PC-9 (cell line): Measurements from ENCODE around the gene ENPP6. TPM values are rescaled to one million over a fixed set of nuclear protein-coding genes. Genes with fewer than 3 reads are reported as not detected.
A peak's percentile ranks its signal among the peaks of the same experiment; 100 is the strongest.

Source experiments
- BruUV-seq: library from RNA; stranded (reverse); fragments of 400-500 nt; replicated peaks from 2 replicates; lab custom pipeline; 2021; lab: Mats Ljungman, UMichigan
- CTCF ChIA-PET: fragments of 300-600 bp; sonication (Branson Sonifier 250); formaldehyde crosslinking; loops from one replicate; lab custom pipeline; 2022; ENCODE audit warnings: antibody characterized with exemption; lab: Charles Lee
- POLR2A ChIA-PET: fragments of 300-600 bp; sonication (Branson Sonifier 250); formaldehyde crosslinking; loops from one replicate; lab custom pipeline; 2022; ENCODE audit warnings: antibody characterized with exemption; ENCODE audit not compliant: unreplicated experiment; lab: Charles Lee
- DNase-seq, 2 experiments: peaks; one replicate each; pipeline versions ENCODE4 v3.0.0 to v3.0.0-alpha.2; 2015 to 2022; ENCODE audit warnings: mixed read lengths in 1 of 2
- H2AFZ ChIP-seq: fragments of 200-600 bp; sonication (generic); 2 replicates; pipeline ENCODE4 v1.8.1; 2017; ENCODE audit warnings: antibody characterized with exemption
- H3F3A ChIP-seq: fragments of 200-600 bp; sonication (generic); 2 replicates; pipeline ENCODE4 v1.8.1; 2017; ENCODE audit warnings: antibody characterized with exemption, mild to moderate bottlenecking, low read depth; ENCODE audit not compliant: insufficient read depth
- H3K27ac ChIP-seq: fragments of 200-600 bp; sonication (generic); 2 replicates; pipeline ENCODE4 v1.6.1; 2016; ENCODE audit warnings: mixed run types
- H3K27me3 ChIP-seq: fragments of 200-600 bp; sonication (generic); 2 replicates; pipeline ENCODE4 v1.6.1; 2016; ENCODE audit warnings: low read depth, mixed run types; ENCODE audit not compliant: insufficient read depth
- H3K36me3 ChIP-seq: fragments of 200-600 bp; sonication (generic); 2 replicates; pipeline ENCODE4 v1.6.1; 2016; ENCODE audit warnings: low read depth, mixed run types
- H3K4me1 ChIP-seq: fragments of 200-600 bp; sonication (generic); replicated peaks from 2 replicates; pipeline ENCODE4 v1.6.1; 2016; ENCODE audit warnings: mixed run types; ENCODE audit not compliant: insufficient read depth
- H3K4me2 ChIP-seq: fragments of 200-600 bp; sonication (generic); 2 replicates; pipeline ENCODE4 v1.6.1; 2017; ENCODE audit warnings: mixed run types
- H3K4me3 ChIP-seq: fragments of 200-600 bp; sonication (generic); 2 replicates; pipeline ENCODE4 v1.6.1; 2016; ENCODE audit warnings: mixed run types
- H3K79me2 ChIP-seq: fragments of 200-600 bp; sonication (generic); 2 replicates; pipeline ENCODE4 v1.6.1; 2017; ENCODE audit warnings: low read depth, mixed run types
- H3K9me2 ChIP-seq: fragments of 200-600 bp; sonication (generic); 2 replicates; pipeline ENCODE4 v1.8.1; 2017; ENCODE audit warnings: mild to moderate bottlenecking; ENCODE audit not compliant: insufficient read depth
- H3K9me3 ChIP-seq: fragments of 200-600 bp; sonication (generic); 2 replicates; pipeline ENCODE4 v1.8.1; 2016; ENCODE audit warnings: low read depth; ENCODE audit not compliant: insufficient read depth
- H4K20me1 ChIP-seq: fragments of 200-600 bp; sonication (generic); 2 replicates; pipeline ENCODE4 v1.8.1; 2017; ENCODE audit not compliant: insufficient read depth
- EZH2 ChIP-seq: fragments of 200-600 bp; sonication (generic); IDR thresholded peaks from 2 replicates; pipeline ENCODE4 v1.8.0; 2017; ENCODE audit warnings: antibody characterized with exemption, low read depth
- intact Hi-C: fragments of 100-400 bp; cut with micrococcal nuclease; formaldehyde crosslinking; loops from one replicate; pipeline ENCODE4 v1.10.0; 2022; ENCODE audit not compliant: unreplicated experiment
- total RNA-seq: library from RNA; stranded (reverse); gene quantifications from 2 replicates; pipeline ENCODE4 v1.2.3, GENCODE V29; 2021
- TF ChIP-seq, protein P1 (sequence below): fragments of 200-600 bp; sonication (generic); conservative IDR thresholded peaks from 2 replicates; pipeline ENCODE4 v1.6.1; 2017; ENCODE audit warnings: mixed run types, antibody characterized with exemption, mild to moderate bottlenecking, moderate library complexity

Gene ENPP6
- total RNA-seq, 1 experiment from 2014 or later: not detected

GRCh38 chr4:184174571-184175488 lies 42.8 kb downstream of the ENPP6 start:
- ChIA-PET POLR2A (no interaction called here), CTCF (no interaction called here)
- Histone ChIP-seq H2AFZ (no peak overlapping the region), H3K9me2 (no peaks in the 10 kb centered on the region), H3K79me2 (no peaks in the 10 kb centered on the region), H3K27me3 (no peaks in the 10 kb centered on the region), H4K20me1 (no peaks in the 10 kb centered on the region), H3F3A (no peaks in the 10 kb centered on the region), H3K4me2 (no peak overlapping the region), H3K9me3 (no peaks in the 10 kb centered on the region), H3K36me3 (no peaks in the 10 kb centered on the region), H3K27ac (no peak overlapping the region), H3K4me3 (no peak overlapping the region), H3K4me1 (no peaks in the 10 kb centered on the region)
- TF ChIP-seq EZH2: no peak
- TF ChIP-seq, protein P1, sequence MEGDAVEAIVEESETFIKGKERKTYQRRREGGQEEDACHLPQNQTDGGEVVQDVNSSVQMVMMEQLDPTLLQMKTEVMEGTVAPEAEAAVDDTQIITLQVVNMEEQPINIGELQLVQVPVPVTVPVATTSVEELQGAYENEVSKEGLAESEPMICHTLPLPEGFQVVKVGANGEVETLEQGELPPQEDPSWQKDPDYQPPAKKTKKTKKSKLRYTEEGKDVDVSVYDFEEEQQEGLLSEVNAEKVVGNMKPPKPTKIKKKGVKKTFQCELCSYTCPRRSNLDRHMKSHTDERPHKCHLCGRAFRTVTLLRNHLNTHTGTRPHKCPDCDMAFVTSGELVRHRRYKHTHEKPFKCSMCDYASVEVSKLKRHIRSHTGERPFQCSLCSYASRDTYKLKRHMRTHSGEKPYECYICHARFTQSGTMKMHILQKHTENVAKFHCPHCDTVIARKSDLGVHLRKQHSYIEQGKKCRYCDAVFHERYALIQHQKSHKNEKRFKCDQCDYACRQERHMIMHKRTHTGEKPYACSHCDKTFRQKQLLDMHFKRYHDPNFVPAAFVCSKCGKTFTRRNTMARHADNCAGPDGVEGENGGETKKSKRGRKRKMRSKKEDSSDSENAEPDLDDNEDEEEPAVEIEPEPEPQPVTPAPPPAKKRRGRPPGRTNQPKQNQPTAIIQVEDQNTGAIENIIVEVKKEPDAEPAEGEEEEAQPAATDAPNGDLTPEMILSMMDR: no peak
- BruUV-seq: no TSS peak
- no peak for DNase-seq
- intact Hi-C loops: no loop called here

- TF ChIP-seq, protein P1: no peak
- no peak for TF ChIP-seq EZH2
- peak; percentile 42 to 44 for DNase-seq
- Histone ChIP-seq H3F3A (no peaks in the 10 kb centered on the region), H3K79me2 (no peaks in the 10 kb centered on the region), H3K4me1 (no peaks in the 10 kb centered on the region), H3K9me3 (no peaks in the 10 kb centered on the region), H4K20me1 (no peaks in the 10 kb centered on the region), H3K9me2 (no peaks in the 10 kb centered on the region), H3K4me2 (no peak overlapping the region), H2AFZ (no peak overlapping the region), H3K4me3 (no peak overlapping the region), H3K36me3 (no peaks in the 10 kb centered on the region), H3K27me3 (no peaks in the 10 kb centered on the region), H3K27ac (no peak overlapping the region)
- POLR2A ChIA-PET: interaction anchor here (0.5 to 0.6 kb wide), 3 partner anchors 242 to 1041 kb away, joined by 3 to 4 read pairs (median 3); no protein-coding TSS in a partner anchor
- BruUV-seq: no TSS peak
- CTCF ChIA-PET: interaction anchor here (1.0 kb wide), 1 partner anchor 80 kb away, joined by 3 read pairs; no protein-coding TSS in a partner anchor
- intact Hi-C loops: no loop called here
Observed at GRCh38 chr4:184171011-184171410, 46.7 kb downstream of the ENPP6 start.

DNA sequence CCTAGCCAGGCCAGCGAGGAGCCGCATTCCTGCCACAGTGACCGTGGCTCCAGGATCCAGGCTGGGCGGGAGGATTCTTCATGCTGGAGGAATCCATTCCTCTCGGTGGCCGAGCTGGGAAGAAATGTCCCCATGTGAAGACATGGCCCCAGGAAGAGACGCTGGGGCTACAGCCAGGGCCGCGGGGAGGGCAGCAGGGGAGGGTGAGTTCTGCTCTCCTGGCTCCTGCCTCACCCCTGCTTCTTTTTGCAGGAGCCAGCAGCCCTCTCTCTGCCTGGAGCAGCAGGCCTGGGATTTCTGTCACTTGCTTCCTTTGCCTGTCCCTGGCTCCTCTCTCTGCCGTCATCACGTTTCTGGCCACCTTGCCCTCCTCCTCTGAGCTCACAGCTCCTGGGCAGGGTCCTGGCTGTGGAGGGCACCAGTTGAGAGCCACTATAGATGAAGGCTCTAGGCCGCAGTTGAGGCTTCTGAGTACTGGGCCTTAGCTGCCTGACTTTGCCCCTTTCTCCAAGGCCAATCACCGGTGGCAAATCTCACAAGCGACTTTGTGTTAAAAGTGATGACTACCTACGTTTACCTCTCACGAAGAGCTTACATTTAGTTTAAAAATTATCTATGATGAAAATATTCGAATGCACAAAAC lies 48.3 kb downstream of the ENPP6 start:
- H3K27ac ChIP-seq: no peak overlapping the region
- no peak overlapping the region for H3K4me3 ChIP-seq
- no peaks in the 10 kb centered on the region for H3K27me3 ChIP-seq
- ChIA-PET POLR2A (interaction anchor here (0.6 kb wide), 1 partner anchor 934 kb away, joined by 5 read pairs; no protein-coding TSS in a partner anchor), CTCF (no interaction called here)
- no peaks in the 10 kb centered on the region for H3K9me2 ChIP-seq
- H3K4me2 ChIP-seq: no peak overlapping the region
- H4K20me1 ChIP-seq: no peaks in the 10 kb centered on the region
- H3F3A ChIP-seq: no peaks in the 10 kb centered on the region
- intact Hi-C loops: loop anchor here (5.0 to 10.0 kb wide), 5 partner anchors 65 to 697 kb away; no protein-coding TSS in a partner anchor
- DNase-seq: no peak
- H3K9me3 ChIP-seq: no peaks in the 10 kb centered on the region
- no peak overlapping the region for H2AFZ ChIP-seq
- no TSS peak for BruUV-seq
- TF ChIP-seq, protein P1: no peak
- no peaks in the 10 kb centered on the region for H3K79me2 ChIP-seq
- H3K36me3 ChIP-seq: no peaks in the 10 kb centered on the region
- H3K4me1 ChIP-seq: no peaks in the 10 kb centered on the region
